Measurements from ENCODE around the gene MPDU1.
"Not testable (repeated sequence)": the region's sequence is repeated elsewhere in the genome, so short reads cannot be mapped to it uniquely, and the experiment has no call there.

MPDU1 gene

GRCh38 chr17:7580604-7581575 is 2.8 kb upstream of the MPDU1 start:
- DNase-seq (ENCODE audit: low read depth), result no peak

- no peak for DNase-seq (ENCODE audit: low read depth)
These were observed 1.0 kb upstream of the MPDU1 start for GRCh38 chr17:7582396-7583252.

- no peak for DNase-seq (ENCODE audit: low read depth)
These were observed 3.2 kb downstream of the MPDU1 start for GRCh38 chr17:7586673-7587419.

GRCh38 chr17:7587420-7588151 is 3.9 kb downstream of the MPDU1 start:
- no peak for DNase-seq (ENCODE audit: low read depth)

- no peak for DNase-seq (ENCODE audit: low read depth)
These were observed 5.0 kb downstream of the MPDU1 start for GRCh38 chr17:7588553-7589203.

- DNase-seq (ENCODE audit: low read depth), result peak; percentile 51
These were observed 5.7 kb downstream of the MPDU1 start for GRCh38 chr17:7589204-7589868.

- DNase-seq (ENCODE audit: low read depth), result no peak
These were observed 6.4 kb downstream of the MPDU1 start, which contains the start of gene SOX15 for GRCh38 chr17:7589891-7590691. SOX15 (minus strand) TSS chr17:7590094; CDS start chr17:7589676, 418 bp downstream.

GRCh38 chr17:7590743-7591142 is 7.1 kb downstream of the MPDU1 start:
- no peak for DNase-seq (ENCODE audit: low read depth)

- DNase-seq (ENCODE audit: low read depth), result no peak
These were observed 7.9 kb downstream of the MPDU1 start for GRCh38 chr17:7591596-7591995.

GRCh38 chr17:7592422-7593021 is 8.9 kb downstream of the MPDU1 start:
- no peak for DNase-seq (ENCODE audit: low read depth)

- DNase-seq (ENCODE audit: low read depth), result no peak
These were observed 9.6 kb downstream of the MPDU1 start for GRCh38 chr17:7593296-7593695.

GRCh38 chr17:7597561-7597960 is 13.9 kb downstream of the MPDU1 start:
- not testable (repeated sequence) for DNase-seq (ENCODE audit: low read depth)

- no peak for DNase-seq (ENCODE audit: low read depth)
These were observed 22.6 kb downstream of the MPDU1 start for GRCh38 chr17:7606280-7606679.

- DNase-seq (ENCODE audit: low read depth), result no peak
These were observed 27.0 kb downstream of the MPDU1 start for GRCh38 chr17:7610641-7611040.

GRCh38 chr17:7611635-7612293 is 28.1 kb downstream of the MPDU1 start:
- no peak for DNase-seq (ENCODE audit: low read depth)

GRCh38 chr17:7612294-7612640 is 28.6 kb downstream of the MPDU1 start:
- no peak for DNase-seq (ENCODE audit: low read depth)

GRCh38 chr17:7613769-7614424 is 30.2 kb downstream of the MPDU1 start:
- DNase-seq (ENCODE audit: low read depth), result no peak

Data from activated T-cell treated with anti-CD3 and anti-CD28 coated beads for 24 hours (primary cell).